SK-N-SH (cell line): Measurements from ENCODE around the gene GUK1. TPM values are rescaled to one million over a fixed set of nuclear protein-coding genes. Genes with fewer than 3 reads are reported as not detected.

ENCODE experiments used
- CTCF ChIA-PET: fragments of 300-600, 350-600 bp; formaldehyde crosslinking; extraction: SDS; loops from one replicate; lab custom pipeline; 2021; lab: Yijun Ruan, JAX
- POLR2A ChIA-PET: fragments of 350-600 bp; sonication (Branson Sonifier 250); formaldehyde crosslinking; extraction: SDS; loops from one replicate; lab custom pipeline; 2020; ENCODE audit warnings: antibody characterized with exemption, inconsistent platforms; lab: Yijun Ruan, JAX
- DNase-seq: peaks from one replicate; pipeline ENCODE4 v3.0.0; 2012
- H2AFZ ChIP-seq: fragments of 200-600 bp; sonication (generic); 2 replicates; pipeline ENCODE4 v1.8.1; 2016; ENCODE audit warnings: antibody characterized with exemption, mild to moderate bottlenecking, low read depth
- H3F3A ChIP-seq: fragments of 200-600 bp; sonication (generic); replicated peaks from 2 replicates; pipeline ENCODE3; 2016; ENCODE audit warnings: antibody characterized with exemption, mild to moderate bottlenecking; ENCODE audit not compliant: insufficient read depth
- H3K27ac ChIP-seq, 2 experiments: fragments of 200-500 bp in 1 of 2; fragments of 200-600 bp in 1 of 2; sonication (Bioruptor generic) in 1 of 2; sonication (generic), shearing (Covaris generic) in 1 of 2; 2 replicates each; pipeline versions ENCODE4 v1.5.1 to v1.6.1; 2014 to 2016; ENCODE audit warnings: low read depth in 2 of 2, inconsistent platforms in 1 of 2, low read length in 1 of 2, mild to moderate bottlenecking in 1 of 2, mixed read lengths in 1 of 2
- H3K27me3 ChIP-seq: fragments of 200-600 bp; sonication (generic), shearing (Covaris generic); 2 replicates; pipeline ENCODE4 v1.6.1; 2016; ENCODE audit warnings: mixed run types; ENCODE audit not compliant: insufficient read depth
- H3K36me3 ChIP-seq, 2 experiments: fragments of 200-500 bp in 1 of 2; fragments of 200-600 bp in 1 of 2; sonication (Bioruptor generic) in 1 of 2; sonication (generic) in 1 of 2; replicated peaks in 1 of 2; 2 replicates each; pipeline versions ENCODE3 to v1.5.1; 2014 to 2016; ENCODE audit warnings: low read length in 1 of 2, mild to moderate bottlenecking in 1 of 2; ENCODE audit not compliant: insufficient read depth in 2 of 2, control insufficient read depth in 1 of 2
- H3K4me1 ChIP-seq, 2 experiments: fragments of 200-500 bp in 1 of 2; fragments of 200-600 bp in 1 of 2; sonication (Bioruptor generic) in 1 of 2; sonication (generic), shearing (Covaris generic) in 1 of 2; 2 replicates each; pipeline versions ENCODE4 v1.5.1 to v1.6.1; 2014 to 2016; ENCODE audit warnings: low read depth in 1 of 2, low read length in 1 of 2, mixed run types in 1 of 2; ENCODE audit not compliant: insufficient read depth in 2 of 2, control insufficient read depth in 1 of 2
- H3K4me2 ChIP-seq: fragments of 200-600 bp; sonication (generic), shearing (Covaris generic); 2 replicates; pipeline ENCODE4 v1.6.1; 2017; ENCODE audit warnings: mixed run types
- H3K4me3 ChIP-seq, 2 experiments: fragments of 200-500 bp in 1 of 2; fragments of 200-600 bp in 1 of 2; sonication (Bioruptor generic) in 1 of 2; sonication (generic), shearing (Covaris generic) in 1 of 2; 2 replicates each; pipeline versions ENCODE4 v1.5.1 to v1.8.1; 2014 to 2016; ENCODE audit warnings: low read depth in 2 of 2, inconsistent platforms in 1 of 2, low read length in 1 of 2, mild to moderate bottlenecking in 1 of 2, mixed read lengths in 1 of 2, moderate library complexity in 1 of 2
- H3K79me2 ChIP-seq: fragments of 200-600 bp; sonication (generic); 2 replicates; pipeline ENCODE4 v1.8.1; 2017; ENCODE audit warnings: mild to moderate bottlenecking; ENCODE audit not compliant: insufficient read depth
- H3K9ac ChIP-seq: fragments of 200-600 bp; sonication (generic); 2 replicates; pipeline ENCODE4 v1.6.1; 2017; ENCODE audit warnings: mixed run types
- H3K9me2 ChIP-seq: fragments of 200-600 bp; sonication (generic); 2 replicates; pipeline ENCODE4 v1.6.1; 2017; ENCODE audit warnings: mixed run types
- H3K9me3 ChIP-seq: fragments of 200-600 bp; sonication (generic); 2 replicates; pipeline ENCODE4 v1.6.1; 2017; ENCODE audit warnings: mixed run types, mild to moderate bottlenecking, moderate library complexity
- H4K20me1 ChIP-seq: fragments of 200-600 bp; sonication (generic); 2 replicates; pipeline ENCODE4 v1.6.1; 2017; ENCODE audit warnings: mild to moderate bottlenecking, mixed run types; ENCODE audit not compliant: insufficient read depth
- CHD2 ChIP-seq: fragments of 150-350 bp; IDR thresholded peaks from 2 replicates; pipeline ENCODE4 v1.6.1; 2018; ENCODE audit warnings: low read length; ENCODE audit not compliant: partially characterized antibody
- ELF1 ChIP-seq: IDR thresholded peaks from 2 replicates; pipeline ENCODE4 v1.4.0; 2012
- FOSL2 ChIP-seq: IDR thresholded peaks from 2 replicates; pipeline ENCODE4 v1.4.0; 2012; ENCODE audit warnings: low read depth, mild to moderate bottlenecking, moderate library complexity, borderline replicate concordance
- GABPA ChIP-seq: IDR thresholded peaks from 2 replicates; pipeline ENCODE4 v1.4.0; 2012; ENCODE audit warnings: low read depth, mild to moderate bottlenecking
- GATA2 ChIP-seq: sonication (generic); formaldehyde crosslinking; IDR thresholded peaks from 2 replicates; pipeline ENCODE4 v1.5.0; 2020; ENCODE audit warnings: mild to moderate bottlenecking, missing genetic modification reagents
- MEF2A ChIP-seq: IDR thresholded peaks from 2 replicates; pipeline ENCODE4 v1.4.0; 2012; ENCODE audit warnings: low read depth, borderline replicate concordance
- NRF1 ChIP-seq: IDR thresholded peaks from 2 replicates; pipeline ENCODE4 v1.6.1; 2012; ENCODE audit warnings: low read depth, mild to moderate bottlenecking, low read length
- PBX3 ChIP-seq: IDR thresholded peaks from 2 replicates; pipeline ENCODE4; 2012
- RAD21 ChIP-seq: IDR thresholded peaks from 2 replicates; pipeline ENCODE4 v1.6.1; 2012; ENCODE audit warnings: mild to moderate bottlenecking, low read length
- RCOR1 ChIP-seq: fragments of 150-350 bp; IDR thresholded peaks from 2 replicates; pipeline ENCODE4 v1.6.1; 2017; ENCODE audit warnings: antibody characterized with exemption, low read length
- REST ChIP-seq: IDR thresholded peaks from 2 replicates; pipeline ENCODE4 v1.6.1; 2012; ENCODE audit warnings: mild to moderate bottlenecking, low read depth, low read length, moderate library complexity
- RXRA ChIP-seq: IDR thresholded peaks from 2 replicates; pipeline ENCODE4 v1.4.0; 2012; ENCODE audit warnings: low read depth, mild to moderate bottlenecking, borderline replicate concordance
- SIN3A ChIP-seq: IDR thresholded peaks from 2 replicates; pipeline ENCODE4 v1.6.1; 2012; ENCODE audit warnings: low read depth, mild to moderate bottlenecking, low read length, moderate library complexity, borderline replicate concordance
- TCF12 ChIP-seq: IDR thresholded peaks from 2 replicates; pipeline ENCODE4 v1.4.0; 2012
- USF1 ChIP-seq: IDR thresholded peaks from 2 replicates; pipeline ENCODE4 v1.4.0; 2012; ENCODE audit warnings: low read depth, borderline replicate concordance
- USF2 ChIP-seq: fragments of 150-350 bp; IDR thresholded peaks from 2 replicates; pipeline ENCODE4 v1.6.1; 2017; ENCODE audit warnings: antibody characterized with exemption, low read length, low read depth, borderline replicate concordance
- YY1 ChIP-seq: IDR thresholded peaks from 2 replicates; pipeline ENCODE4 v1.4.0; 2012; ENCODE audit warnings: low read depth, mild to moderate bottlenecking
- WGBS: methylation state at CpG from one replicate; pipeline ENCODE4 v1.1.6; 2017; ENCODE audit warnings: low lambda C conversion rate; 5-methylcytosine and 5-hydroxymethylcytosine counted together
- polyA plus RNA-seq, 3 experiments: library from polyadenylated mRNA; depleted of rRNA; stranded (reverse); fragments of >200 nt; gene quantifications; 2 replicates each; pipeline ENCODE4 v1.2.3, GENCODE V29; 2012

GUK1 gene
- polyA plus RNA-seq, 1 of the 3 experiments (the other 2 are of a cell fraction), result 742 TPM

GRCh38 chr1:228194436-228194835, 54.4 kb downstream of the GUK1 start:
- Histone ChIP-seq H3K4me3 (no peak overlapping the region), H3K9me3 (peaks cover 5% of the 10 kb centered on the region), H4K20me1 (no peaks in the 10 kb centered on the region), H2AFZ (no peak overlapping the region), H3K4me1 (no peaks in the 10 kb centered on the region), H3K4me2 (no peak overlapping the region), H3K9me2 (no peaks in the 10 kb centered on the region), H3K27ac (no peak overlapping the region), H3K9ac (no peak overlapping the region), H3K36me3 (peaks cover 0 to 3% of the 10 kb centered on the region in 2 experiments), H3K79me2 (no peaks in the 10 kb centered on the region), H3K27me3 (no peaks in the 10 kb centered on the region), H3F3A (peaks cover 7% of the 10 kb centered on the region)
- DNase-seq, result no peak
- WGBS, result 54% methylated on average over 3 of the region's 3 CpGs
- ChIA-PET POLR2A (no interaction called here), CTCF (no interaction called here)
- TF ChIP-seq USF2 (no peak), PBX3 (no peak), MEF2A (no peak), GATA2 (CRISPR knock-in tag) (no peak), SIN3A (no peak), YY1 (no peak)

GRCh38 chr1:228194921-228195812, 55.1 kb downstream of the GUK1 start:
- Histone ChIP-seq H3K4me1 (no peaks in the 10 kb centered on the region), H3K4me3 (no peak overlapping the region), H2AFZ (no peak overlapping the region), H3K9me2 (no peaks in the 10 kb centered on the region), H3K4me2 (no peak overlapping the region), H3K27me3 (no peaks in the 10 kb centered on the region), H3K79me2 (no peaks in the 10 kb centered on the region), H3K9me3 (peaks cover 9% of the 10 kb centered on the region), H3K9ac (no peak overlapping the region), H3K36me3 (peaks cover 0 to 3% of the 10 kb centered on the region in 2 experiments), H3K27ac (no peak overlapping the region), H4K20me1 (no peaks in the 10 kb centered on the region), H3F3A (peaks cover 7% of the 10 kb centered on the region)
- CTCF ChIA-PET, result interaction anchor here (0.7 to 1.1 kb wide), 2 partner anchors 9 to 12 kb away, joined by 3 to 4 read pairs; no protein-coding TSS in a partner anchor
- DNase-seq, result peak; percentile 4
- POLR2A ChIA-PET, result no interaction called here
- 65% methylated on average over 8 of the region's 8 CpGs for WGBS
- no peak for TF ChIP-seq GABPA
- TF ChIP-seq CHD2, result no peak
- no peak for TF ChIP-seq ELF1
- TF ChIP-seq RAD21, result no peak
- no peak for TF ChIP-seq FOSL2
- no peak for TF ChIP-seq RXRA
- no peak for TF ChIP-seq YY1
- TF ChIP-seq PBX3, result no peak
- TF ChIP-seq RCOR1, result no peak
- no peak for TF ChIP-seq USF1
- no peak for TF ChIP-seq TCF12
- TF ChIP-seq REST, result no peak
- TF ChIP-seq NRF1, result no peak
